Measurements from ENCODE around the gene SPATA21. TPM values are rescaled to one million over a fixed set of nuclear protein-coding genes. Genes with fewer than 3 reads are reported as not detected.

Gene SPATA21
- total RNA-seq, 2 experiments from 2014 or later, result not detected

GRCh38 chr1:16409536-16410152 lies 27.6 kb downstream of the SPATA21 start:
- H3K4me3 Mint-ChIP-seq, result no peak overlapping the region
- H3K9me3 Mint-ChIP-seq, result no peaks in the 10 kb centered on the region
- ATAC-seq (no peak), DNase-seq (no peak)
- H3K36me3 Mint-ChIP-seq (ENCODE audit: low read depth), result no peaks in the 10 kb centered on the region
- no peak for TF ChIP-seq CTCF (IDR thresholded peaks at IDR 0.05)
- no peak overlapping the region for H3K27ac Mint-ChIP-seq
- no peaks in the 10 kb centered on the region for H3K4me1 Mint-ChIP-seq (ENCODE audit: low read depth)
- POLR2A ChIA-PET, result no interaction called here
- no peaks in the 10 kb centered on the region for H3K27me3 Mint-ChIP-seq
- CTCF ChIA-PET, result no interaction called here
- intact Hi-C loops (cut with micrococcal nuclease), result no loop called here

DNA sequence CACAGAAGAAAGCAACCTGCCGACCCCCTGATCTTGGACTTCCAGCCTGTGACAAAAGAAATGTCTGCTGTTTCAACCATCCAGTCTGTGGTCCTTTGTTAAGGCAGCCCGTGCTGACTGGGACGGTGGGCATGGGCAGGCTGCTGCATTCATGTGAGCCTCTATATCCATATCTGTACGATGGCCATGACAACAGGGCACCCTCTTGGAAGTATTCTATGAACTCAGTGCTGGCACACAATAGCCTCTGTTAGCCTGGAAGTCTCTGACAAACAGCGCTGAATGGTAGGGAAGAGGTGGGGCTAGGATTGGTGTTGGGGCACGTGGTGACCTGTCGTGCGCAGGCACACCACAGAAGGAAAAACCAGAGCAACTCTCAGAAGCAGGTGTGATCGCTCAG lies 30.4 kb downstream of the SPATA21 start:
- Mint-ChIP-seq H3K36me3 (ENCODE audit: low read depth) (no peaks in the 10 kb centered on the region), H3K4me1 (ENCODE audit: low read depth) (no peaks in the 10 kb centered on the region), H3K27me3 (no peaks in the 10 kb centered on the region), H3K4me3 (no peak overlapping the region), H3K9me3 (no peaks in the 10 kb centered on the region), H3K27ac (no peak overlapping the region)
- TF ChIP-seq CTCF (IDR thresholded peaks at IDR 0.05), result no peak
- DNase-seq, result no peak
- intact Hi-C loops (cut with micrococcal nuclease), result no loop called here
- CTCF ChIA-PET, result no interaction called here
- no peak for ATAC-seq
- POLR2A ChIA-PET, result interaction anchor here (0.5 to 1.1 kb wide), 2 partner anchors 8 to 11 kb away, joined by 4 read pairs; no protein-coding TSS in a partner anchor

GRCh38 chr1:16405441-16405840 lies 31.8 kb downstream of the SPATA21 start:
- ChIA-PET POLR2A (no interaction called here), CTCF (no interaction called here)
- no peak overlapping the region for H3K27ac Mint-ChIP-seq
- TF ChIP-seq CTCF (IDR thresholded peaks at IDR 0.05), result no peak
- intact Hi-C loops (cut with micrococcal nuclease), result no loop called here
- DNase-seq, result no peak
- H3K9me3 Mint-ChIP-seq, result no peaks in the 10 kb centered on the region
- H3K4me3 Mint-ChIP-seq, result no peak overlapping the region
- H3K4me1 Mint-ChIP-seq (ENCODE audit: low read depth), result no peaks in the 10 kb centered on the region
- no peaks in the 10 kb centered on the region for H3K36me3 Mint-ChIP-seq (ENCODE audit: low read depth)
- no peak for ATAC-seq
- H3K27me3 Mint-ChIP-seq, result no peaks in the 10 kb centered on the region

DNA sequence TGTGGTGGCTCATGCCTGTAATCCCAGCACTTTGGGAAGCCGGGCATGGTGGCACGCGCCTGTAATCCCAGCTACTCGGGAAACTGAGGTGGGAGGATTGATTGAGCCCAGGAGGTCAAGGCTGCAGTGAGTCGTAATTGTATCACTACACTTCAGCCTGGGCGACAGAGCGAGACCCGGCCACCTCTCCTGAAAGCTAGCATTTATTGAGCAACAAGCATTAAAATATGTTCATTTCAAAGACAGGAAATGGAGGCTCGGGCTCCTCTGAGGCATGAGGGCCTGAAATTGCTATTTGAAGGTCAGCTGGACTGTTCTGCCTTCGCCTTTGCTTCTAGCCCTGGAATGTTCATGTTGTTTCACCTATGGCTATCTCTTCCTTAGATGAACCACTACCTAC lies 34.5 kb downstream of the SPATA21 start:
- Mint-ChIP-seq H3K27me3 (no peaks in the 10 kb centered on the region), H3K9me3 (no peaks in the 10 kb centered on the region), H3K27ac (no peak overlapping the region), H3K4me3 (no peak overlapping the region), H3K36me3 (ENCODE audit: low read depth) (peaks cover 7% of the 10 kb centered on the region), H3K4me1 (ENCODE audit: low read depth) (peaks cover 4% of the 10 kb centered on the region)
- intact Hi-C loops (cut with micrococcal nuclease), result no loop called here
- TF ChIP-seq CTCF (IDR thresholded peaks at IDR 0.05), result no peak
- ATAC-seq (no peak), DNase-seq (no peak)
- ChIA-PET CTCF (interaction anchor here (1.1 kb wide), 1 partner anchor 38 kb away, joined by 3 read pairs; the partner anchor contains the start of gene NECAP2), POLR2A (no interaction called here)

DNA sequence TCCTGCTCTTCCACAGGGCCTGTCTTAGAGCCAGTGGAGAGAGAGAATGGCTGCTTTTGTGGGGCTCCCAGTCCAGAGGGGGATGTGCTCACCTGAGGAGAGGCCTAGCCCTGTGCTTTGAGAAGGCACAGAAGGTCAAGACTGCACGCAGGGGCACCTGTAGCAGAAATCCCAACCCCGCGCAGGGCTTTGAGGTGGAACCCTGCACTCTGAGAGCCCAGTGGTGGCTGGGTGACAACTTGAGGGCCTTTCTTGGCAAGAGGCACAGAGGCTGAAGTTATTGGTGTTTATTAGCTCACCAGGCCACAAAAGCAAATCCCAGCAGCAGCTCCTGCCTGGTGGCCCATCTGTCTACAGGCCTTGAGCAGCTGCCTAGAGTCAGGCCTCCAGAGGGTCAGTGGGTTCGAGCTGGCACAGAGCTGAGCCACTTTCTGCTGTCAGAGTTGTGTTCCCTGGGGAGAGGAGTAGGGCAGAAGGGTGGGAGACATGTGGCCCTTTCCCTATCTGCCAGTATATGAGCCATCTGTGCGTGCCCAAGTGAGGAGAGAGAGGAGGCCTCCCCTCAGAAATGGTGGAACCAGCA lies 38.8 kb downstream of the SPATA21 start:
- H3K9me3 Mint-ChIP-seq, result no peaks in the 10 kb centered on the region
- H3K4me1 Mint-ChIP-seq (ENCODE audit: low read depth), result peaks cover 22% of the 10 kb centered on the region
- no peak for TF ChIP-seq CTCF (IDR thresholded peaks at IDR 0.05)
- ChIA-PET CTCF (no interaction called here), POLR2A (no interaction called here)
- intact Hi-C loops (cut with micrococcal nuclease), result no loop called here
- ATAC-seq (no peak), DNase-seq (no peak)
- no peaks in the 10 kb centered on the region for H3K27me3 Mint-ChIP-seq
- H3K36me3 Mint-ChIP-seq (ENCODE audit: low read depth), result peaks cover 28% of the 10 kb centered on the region
- H3K4me3 Mint-ChIP-seq, result no peak overlapping the region
- H3K27ac Mint-ChIP-seq, result peak overlapping the region; percentile 83
